Measurements from ENCODE around the gene KCNQ1. TPM values are rescaled to one million over a fixed set of nuclear protein-coding genes. Genes with fewer than 3 reads are reported as not detected.

Gene KCNQ1
- polyA plus RNA-seq, 1 of the 3 experiments (the other 2 are of a cell fraction), result 0.05 TPM

DNA sequence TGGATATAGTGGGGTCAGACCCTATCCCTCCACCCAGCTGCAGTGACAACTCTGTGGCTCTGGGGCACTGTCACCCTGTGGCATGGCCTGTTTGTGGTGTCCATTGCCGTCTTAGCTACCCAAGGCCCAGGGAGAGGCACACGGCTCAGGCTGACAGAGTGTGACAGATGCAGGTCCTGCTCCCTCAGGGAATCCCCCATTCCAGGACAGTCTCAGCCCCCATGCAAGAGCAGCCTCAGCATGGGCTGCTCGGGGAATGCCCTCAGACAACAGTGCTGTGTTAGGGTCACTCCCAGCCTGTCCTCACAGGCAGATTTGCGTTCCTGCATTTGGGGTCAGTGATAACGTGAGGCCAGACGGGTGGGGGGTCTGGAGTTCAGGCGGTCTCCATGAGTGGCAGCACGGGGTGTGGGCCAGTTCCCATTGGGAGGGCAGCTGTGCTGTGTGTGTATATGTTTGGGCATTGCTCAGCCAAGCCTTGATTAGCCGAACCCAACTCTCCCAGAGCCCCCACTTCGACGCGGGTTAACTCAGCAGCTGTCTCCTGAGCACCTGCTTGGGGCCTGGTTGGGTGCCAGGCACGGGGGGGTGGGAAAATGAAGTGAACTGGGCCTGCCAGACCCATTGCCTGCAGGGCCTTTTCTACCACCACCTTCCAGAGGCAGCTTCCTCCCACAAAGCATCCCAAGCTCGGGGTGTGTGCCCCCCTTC is 260.2 kb downstream of the KCNQ1 start:
- no peak overlapping the region for H3K4me2 ChIP-seq
- H3K9me3 ChIP-seq, result no peaks in the 10 kb centered on the region
- H3K36me3 ChIP-seq (replicated peaks in 1 of 2; ENCODE audit: control insufficient read depth in 1 of 2, insufficient read depth in 2 of 2, low read length in 1 of 2), result no peaks in the 10 kb centered on the region
- H3K79me2 ChIP-seq (ENCODE audit: insufficient read depth), result no peaks in the 10 kb centered on the region
- 50% methylated on average over 2 of the region's 14 CpGs for WGBS (ENCODE audit: low lambda C conversion rate)
- ChIA-PET POLR2A (interaction anchor here (1.3 kb wide), 1 partner anchor 71 kb away, joined by 3 read pairs; no protein-coding TSS in a partner anchor), CTCF (interaction anchor here (1.0 to 1.5 kb wide), 4 partner anchors 12 to 172 kb away, joined by 3 to 7 read pairs (median 4); no protein-coding TSS in a partner anchor)
- no peaks in the 10 kb centered on the region for H3K27me3 ChIP-seq (ENCODE audit: insufficient read depth)
- DNase-seq, result peak; percentile 54
- H3K27ac ChIP-seq (ENCODE audit: low read depth in 2 of 2, low read length in 1 of 2), result peak overlapping the region in 1 of 2 experiments; percentile 72; a peak in 2 of 4 replicates
- TF ChIP-seq MXI1 (IDR thresholded peaks at IDR 0.05; ENCODE audit: low read depth, low read length) (no peak), FOXJ3 (CRISPR knock-in tag; IDR thresholded peaks at IDR 0.05) (no peak; the same call in 1 of the 2 replicates)
- TF ChIP-seq, protein P1, sequence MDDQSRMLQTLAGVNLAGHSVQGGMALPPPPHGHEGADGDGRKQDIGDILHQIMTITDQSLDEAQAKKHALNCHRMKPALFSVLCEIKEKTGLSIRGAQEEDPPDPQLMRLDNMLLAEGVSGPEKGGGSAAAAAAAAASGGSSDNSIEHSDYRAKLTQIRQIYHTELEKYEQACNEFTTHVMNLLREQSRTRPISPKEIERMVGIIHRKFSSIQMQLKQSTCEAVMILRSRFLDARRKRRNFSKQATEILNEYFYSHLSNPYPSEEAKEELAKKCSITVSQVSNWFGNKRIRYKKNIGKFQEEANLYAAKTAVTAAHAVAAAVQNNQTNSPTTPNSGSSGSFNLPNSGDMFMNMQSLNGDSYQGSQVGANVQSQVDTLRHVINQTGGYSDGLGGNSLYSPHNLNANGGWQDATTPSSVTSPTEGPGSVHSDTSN (IDR thresholded peaks at IDR 0.05), result no peak
- TF ChIP-seq, protein P2, sequence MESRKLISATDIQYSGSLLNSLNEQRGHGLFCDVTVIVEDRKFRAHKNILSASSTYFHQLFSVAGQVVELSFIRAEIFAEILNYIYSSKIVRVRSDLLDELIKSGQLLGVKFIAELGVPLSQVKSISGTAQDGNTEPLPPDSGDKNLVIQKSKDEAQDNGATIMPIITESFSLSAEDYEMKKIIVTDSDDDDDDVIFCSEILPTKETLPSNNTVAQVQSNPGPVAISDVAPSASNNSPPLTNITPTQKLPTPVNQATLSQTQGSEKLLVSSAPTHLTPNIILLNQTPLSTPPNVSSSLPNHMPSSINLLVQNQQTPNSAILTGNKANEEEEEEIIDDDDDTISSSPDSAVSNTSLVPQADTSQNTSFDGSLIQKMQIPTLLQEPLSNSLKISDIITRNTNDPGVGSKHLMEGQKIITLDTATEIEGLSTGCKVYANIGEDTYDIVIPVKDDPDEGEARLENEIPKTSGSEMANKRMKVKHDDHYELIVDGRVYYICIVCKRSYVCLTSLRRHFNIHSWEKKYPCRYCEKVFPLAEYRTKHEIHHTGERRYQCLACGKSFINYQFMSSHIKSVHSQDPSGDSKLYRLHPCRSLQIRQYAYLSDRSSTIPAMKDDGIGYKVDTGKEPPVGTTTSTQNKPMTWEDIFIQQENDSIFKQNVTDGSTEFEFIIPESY (IDR thresholded peaks at IDR 0.05; ENCODE audit: borderline replicate concordance, low read depth), result no peak
- no peak overlapping the region for H3K9ac ChIP-seq
- H3K4me3 ChIP-seq (ENCODE audit: low read depth in 2 of 2, low read length in 1 of 2), result no peak overlapping the region
- H4K20me1 ChIP-seq (ENCODE audit: insufficient read depth), result no peaks in the 10 kb centered on the region
- no peaks in the 10 kb centered on the region for H3F3A ChIP-seq (replicated peaks; ENCODE audit: insufficient read depth)
- no peak overlapping the region for H2AFZ ChIP-seq (ENCODE audit: low read depth)
- H3K4me1 ChIP-seq (ENCODE audit: control insufficient read depth in 1 of 2, insufficient read depth in 2 of 2, low read depth in 1 of 2, low read length in 1 of 2), result peaks cover 0 to 58% of the 10 kb centered on the region in 2 experiments; a peak in 1 of 4 replicates
- H3K9me2 ChIP-seq, result no peaks in the 10 kb centered on the region

DNA sequence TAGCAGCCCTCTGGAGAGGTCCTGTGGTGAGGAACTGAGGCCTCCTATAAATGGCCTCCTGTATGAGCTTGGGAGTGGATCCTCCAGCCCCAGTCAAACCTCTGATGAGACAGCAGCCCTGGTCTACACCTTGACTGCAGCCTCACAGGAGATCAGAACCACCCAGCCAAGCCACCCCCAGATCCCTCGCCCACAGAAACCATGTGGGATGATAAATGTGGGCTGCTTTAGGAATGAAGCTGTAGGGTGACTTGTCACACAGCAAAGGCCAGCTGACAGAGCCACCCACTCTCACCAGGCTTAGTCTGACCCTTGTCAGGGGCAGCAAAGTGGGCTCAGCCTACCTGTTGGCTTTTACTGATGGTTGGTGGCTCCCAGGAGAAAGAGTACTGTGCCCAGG is 261.5 kb downstream of the KCNQ1 start:
- H3K27ac ChIP-seq (ENCODE audit: low read depth in 2 of 2, low read length in 1 of 2), result no peak overlapping the region
- H2AFZ ChIP-seq (ENCODE audit: low read depth), result no peak overlapping the region
- H4K20me1 ChIP-seq (ENCODE audit: insufficient read depth), result no peaks in the 10 kb centered on the region
- peaks cover 0 to 52% of the 10 kb centered on the region in 2 experiments; a peak in 1 of 4 replicates for H3K4me1 ChIP-seq (ENCODE audit: control insufficient read depth in 1 of 2, insufficient read depth in 2 of 2, low read depth in 1 of 2, low read length in 1 of 2)
- no peaks in the 10 kb centered on the region for H3K79me2 ChIP-seq (ENCODE audit: insufficient read depth)
- CTCF ChIA-PET, result interaction anchor here (1.0 to 4.2 kb wide), 4 partner anchors 11 to 179 kb away, joined by 3 to 26 read pairs (median 9); partner anchors contain the start of gene CDKN1C
- no peak overlapping the region for H3K4me3 ChIP-seq (ENCODE audit: low read depth in 2 of 2, low read length in 1 of 2)
- H3K36me3 ChIP-seq (replicated peaks in 1 of 2; ENCODE audit: control insufficient read depth in 1 of 2, insufficient read depth in 2 of 2, low read length in 1 of 2), result no peaks in the 10 kb centered on the region
- no peak for DNase-seq
- H3K9ac ChIP-seq, result no peak overlapping the region
- POLR2A ChIA-PET, result interaction anchor here (0.6 kb wide), 1 partner anchor 196 kb away, joined by 3 read pairs; a partner anchor contains a TSS
- H3K4me2 ChIP-seq, result no peak overlapping the region
- H3F3A ChIP-seq (replicated peaks; ENCODE audit: insufficient read depth), result no peaks in the 10 kb centered on the region
- no CpG with 5 or more reads among the region's 1 CpG for WGBS (ENCODE audit: low lambda C conversion rate)
- H3K9me3 ChIP-seq, result 0 out of 2 replicates have a peak, but pooled peaks cover 3% of the 10 kb centered on the region
- no peaks in the 10 kb centered on the region for H3K9me2 ChIP-seq
- no peaks in the 10 kb centered on the region for H3K27me3 ChIP-seq (ENCODE audit: insufficient read depth)
- no peak for TF ChIP-seq EP300 (IDR thresholded peaks at IDR 0.05; ENCODE audit: borderline replicate concordance in 1 of 2, low read depth in 1 of 2, low read length in 1 of 2)
- no peak for TF ChIP-seq RAD21 (IDR thresholded peaks at IDR 0.05; ENCODE audit: low read length)
- TF ChIP-seq, protein P3, sequence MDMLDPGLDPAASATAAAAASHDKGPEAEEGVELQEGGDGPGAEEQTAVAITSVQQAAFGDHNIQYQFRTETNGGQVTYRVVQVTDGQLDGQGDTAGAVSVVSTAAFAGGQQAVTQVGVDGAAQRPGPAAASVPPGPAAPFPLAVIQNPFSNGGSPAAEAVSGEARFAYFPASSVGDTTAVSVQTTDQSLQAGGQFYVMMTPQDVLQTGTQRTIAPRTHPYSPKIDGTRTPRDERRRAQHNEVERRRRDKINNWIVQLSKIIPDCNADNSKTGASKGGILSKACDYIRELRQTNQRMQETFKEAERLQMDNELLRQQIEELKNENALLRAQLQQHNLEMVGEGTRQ (IDR thresholded peaks at IDR 0.05; ENCODE audit: borderline replicate concordance, low read depth, low read length), result no peak
- no peak for TF ChIP-seq FOSL2 (IDR thresholded peaks at IDR 0.05; ENCODE audit: borderline replicate concordance, low read depth)

All from SK-N-SH (cell line).